Measurements from ENCODE around the gene SLITRK3.
A peak's percentile ranks its signal among the peaks of the same experiment; 100 is the strongest.
"Not testable (repeated sequence)": the region's sequence is repeated elsewhere in the genome, so short reads cannot be mapped to it uniquely, and the experiment has no call there.

The SLITRK3 gene

GRCh38 chr3:165192610-165193192 is 3.5 kb downstream of the SLITRK3 start:
- no peak for DNase-seq (ENCODE audit: low spot score)

DNA sequence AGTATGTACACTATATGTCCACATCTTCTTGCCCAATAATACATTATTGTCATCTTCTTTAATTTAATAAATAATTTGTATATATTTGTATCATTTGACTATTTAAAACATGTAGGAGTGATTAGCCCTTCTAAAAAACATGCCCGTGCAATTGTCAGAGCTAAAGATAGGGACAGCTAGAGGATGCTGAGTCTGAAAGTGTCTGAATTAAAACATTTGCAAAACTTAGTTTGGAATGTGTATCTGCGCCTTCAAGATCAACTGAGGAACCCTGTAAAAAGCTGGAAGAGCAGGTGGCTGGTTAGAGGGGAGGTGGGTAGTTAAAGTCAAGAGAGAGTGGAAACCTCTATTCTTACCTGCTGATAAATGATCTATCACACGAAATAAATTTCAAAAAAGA is 4.7 kb downstream of the SLITRK3 start:
- no peak for DNase-seq (ENCODE audit: low spot score)

DNA sequence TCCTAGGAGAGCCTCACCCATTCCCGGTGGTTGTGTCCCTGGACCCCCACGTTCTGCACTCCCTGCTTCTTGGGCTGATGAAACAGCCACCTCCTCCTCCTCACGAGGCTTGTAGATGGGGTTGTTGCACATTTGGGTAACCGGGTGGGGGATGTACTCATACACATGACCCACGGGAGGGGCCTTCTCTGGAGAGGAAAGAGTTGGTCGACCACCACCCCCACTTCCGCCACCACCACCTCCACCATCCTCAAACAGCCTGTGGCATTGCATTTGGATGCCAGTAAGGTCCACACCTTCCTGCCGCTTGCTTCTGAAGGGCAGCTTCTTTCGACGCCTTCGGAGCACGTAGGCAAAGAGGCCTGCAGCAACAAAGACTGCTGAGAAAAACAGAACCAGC is 7.7 kb downstream of the SLITRK3 start:
- no peak for DNase-seq (ENCODE audit: low spot score)

- peak; percentile 74 for DNase-seq (ENCODE audit: low spot score)
Observed at GRCh38 chr3:165185707-165186327, 10.4 kb downstream of the SLITRK3 start.

DNA sequence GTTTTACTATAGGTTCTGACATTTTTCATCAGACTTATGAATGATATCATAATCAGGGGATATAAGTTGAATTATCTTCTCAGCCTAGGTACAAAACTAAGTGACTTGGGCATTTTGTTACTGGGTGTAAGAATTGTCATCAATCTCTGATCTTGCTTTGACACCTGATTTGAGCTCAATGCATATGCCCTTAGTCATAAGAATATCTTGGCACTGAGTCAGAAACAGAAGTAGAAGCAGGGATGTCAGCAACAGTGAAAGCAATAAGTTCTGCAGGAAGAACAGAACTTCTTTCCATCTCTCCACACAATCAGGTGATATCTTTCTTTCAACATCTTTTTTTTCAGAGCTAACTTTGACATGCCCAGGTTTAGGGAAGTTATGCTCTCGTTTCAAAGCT is 14.6 kb downstream of the SLITRK3 start:
- DNase-seq (ENCODE audit: low spot score), result no peak

- DNase-seq (ENCODE audit: low spot score), result no peak
Observed at GRCh38 chr3:165170236-165170635, 25.9 kb downstream of the SLITRK3 start.

DNA sequence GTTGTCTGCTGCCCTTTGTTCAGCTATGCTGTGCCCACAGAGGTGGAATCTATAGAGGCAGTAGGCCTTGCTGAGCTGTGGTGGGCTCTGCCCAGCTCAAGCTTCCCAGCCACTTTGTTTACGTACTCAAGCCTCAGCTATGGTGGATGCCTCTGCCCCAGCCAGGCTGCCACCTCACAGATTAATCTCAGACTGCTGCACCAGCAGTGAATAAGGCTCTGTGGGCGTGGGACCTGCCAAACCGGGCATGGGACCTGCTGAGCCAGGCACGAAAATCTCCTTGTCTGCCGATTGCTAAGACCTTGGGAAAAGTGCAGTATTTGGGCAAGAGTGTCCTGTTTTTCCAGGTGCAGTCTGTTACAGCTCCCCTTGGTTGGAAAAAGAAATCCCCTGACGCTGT is 26.8 kb downstream of the SLITRK3 start:
- DNase-seq (ENCODE audit: low spot score), result no peak

DNA sequence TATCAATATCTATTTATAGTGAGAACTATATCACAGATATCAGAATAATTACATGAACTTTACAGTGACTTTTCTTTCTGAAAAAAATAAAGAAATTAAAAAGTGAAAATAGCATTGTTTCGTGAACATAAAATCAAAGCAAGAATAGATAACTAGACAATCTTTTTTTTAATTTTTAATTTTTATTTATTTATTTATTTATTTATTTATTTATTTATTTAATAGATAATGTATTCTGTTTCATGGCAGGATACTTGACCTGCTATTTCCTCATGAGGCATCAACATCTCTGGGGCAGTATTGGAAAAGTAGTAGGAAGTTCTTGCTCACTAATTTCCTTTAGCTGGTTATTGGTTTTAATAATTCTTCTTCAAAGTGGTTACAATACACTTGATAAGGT is 33.3 kb downstream of the SLITRK3 start:
- no peak for DNase-seq (ENCODE audit: low spot score)

- no peak for DNase-seq (ENCODE audit: low spot score)
Observed at GRCh38 chr3:165159760-165160421, 36.3 kb downstream of the SLITRK3 start.

DNA sequence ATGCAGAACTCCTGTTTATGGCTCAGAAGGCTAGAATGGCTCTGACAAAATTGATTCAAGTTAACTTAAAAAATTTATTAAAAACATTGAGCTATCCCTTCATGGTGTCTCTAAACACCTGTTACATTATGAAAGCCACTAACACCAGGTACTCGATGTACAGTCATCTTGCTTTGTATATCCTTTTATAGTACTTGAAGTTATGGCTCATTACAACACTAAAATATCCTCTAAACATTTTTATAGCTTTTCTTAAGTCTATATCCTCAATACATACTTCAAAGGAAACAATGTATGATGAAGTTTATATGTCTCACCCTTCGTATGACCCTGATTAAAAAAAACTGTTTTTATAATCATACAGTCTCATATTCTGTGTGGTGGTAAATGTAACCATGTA is 38.2 kb downstream of the SLITRK3 start:
- DNase-seq (ENCODE audit: low spot score), result no peak

GRCh38 chr3:165156757-165157420 is 39.3 kb downstream of the SLITRK3 start:
- no peak for DNase-seq (ENCODE audit: low spot score)

GRCh38 chr3:165148876-165149441 is 47.2 kb downstream of the SLITRK3 start:
- DNase-seq (ENCODE audit: low spot score), result no peak

DNA sequence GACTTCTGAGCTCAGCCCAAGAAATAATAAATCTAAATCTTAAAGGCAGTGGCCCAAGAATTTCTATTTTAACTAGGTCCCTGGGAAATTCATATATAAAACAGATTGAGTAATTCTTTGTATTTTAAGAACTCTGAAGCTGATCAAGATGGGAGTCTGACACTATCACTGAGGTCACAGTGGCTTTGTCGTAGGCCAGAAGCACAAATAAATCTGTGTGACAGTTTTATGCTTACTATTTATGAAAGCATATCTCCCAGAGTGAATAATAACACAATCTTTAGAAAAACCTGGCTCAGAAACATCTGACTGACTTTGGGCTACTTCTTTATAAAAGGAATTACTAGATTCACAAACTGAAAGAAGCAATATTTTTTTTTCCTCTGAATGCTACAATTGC is 51.9 kb downstream of the SLITRK3 start:
- no peak for DNase-seq (ENCODE audit: low spot score)

- DNase-seq (ENCODE audit: low spot score), result not testable (repeated sequence)
Observed at GRCh38 chr3:165139918-165140317, 56.3 kb downstream of the SLITRK3 start.
